Stimulated activated CD8-positive, alpha-beta memory T cell treated with anti-CD3 and anti-CD28 coated beads, Interleukin-4, amount 100 ng/mL, for 4 hours (primary cell): ENCODE measurements around the gene CLIC6.

Experiments used
- DNase-seq, 2 donors: peaks; one replicate each; pipeline ENCODE4 v3.0.0-alpha.2; 2020; ENCODE audit warnings: low read depth in 2 of 2, low spot score in 1 of 2

The CLIC6 gene

DNA sequence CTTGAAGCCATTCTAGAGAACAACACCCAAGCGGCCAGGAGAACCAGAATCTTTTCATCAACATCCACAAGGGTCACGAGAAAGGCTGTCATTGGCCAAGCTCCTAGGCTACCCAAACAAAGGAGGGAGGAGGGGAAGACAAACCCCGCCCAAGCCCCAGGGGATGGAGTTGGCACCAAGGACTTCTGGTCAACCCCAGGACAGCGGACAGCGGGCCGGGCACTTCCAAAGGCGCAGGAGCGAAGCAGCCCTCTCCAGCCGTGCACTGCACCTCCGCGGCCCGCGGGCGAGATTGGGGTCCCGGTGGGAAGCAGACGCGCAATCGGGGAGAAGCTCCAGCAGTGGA, at the start of gene CLIC6:
Gene CLIC6, plus strand, starts transcription at position 192 of the 346 bp plus-strand sequence. CDS start 395 bp downstream, outside the sequence.
- no peak for DNase-seq

DNA sequence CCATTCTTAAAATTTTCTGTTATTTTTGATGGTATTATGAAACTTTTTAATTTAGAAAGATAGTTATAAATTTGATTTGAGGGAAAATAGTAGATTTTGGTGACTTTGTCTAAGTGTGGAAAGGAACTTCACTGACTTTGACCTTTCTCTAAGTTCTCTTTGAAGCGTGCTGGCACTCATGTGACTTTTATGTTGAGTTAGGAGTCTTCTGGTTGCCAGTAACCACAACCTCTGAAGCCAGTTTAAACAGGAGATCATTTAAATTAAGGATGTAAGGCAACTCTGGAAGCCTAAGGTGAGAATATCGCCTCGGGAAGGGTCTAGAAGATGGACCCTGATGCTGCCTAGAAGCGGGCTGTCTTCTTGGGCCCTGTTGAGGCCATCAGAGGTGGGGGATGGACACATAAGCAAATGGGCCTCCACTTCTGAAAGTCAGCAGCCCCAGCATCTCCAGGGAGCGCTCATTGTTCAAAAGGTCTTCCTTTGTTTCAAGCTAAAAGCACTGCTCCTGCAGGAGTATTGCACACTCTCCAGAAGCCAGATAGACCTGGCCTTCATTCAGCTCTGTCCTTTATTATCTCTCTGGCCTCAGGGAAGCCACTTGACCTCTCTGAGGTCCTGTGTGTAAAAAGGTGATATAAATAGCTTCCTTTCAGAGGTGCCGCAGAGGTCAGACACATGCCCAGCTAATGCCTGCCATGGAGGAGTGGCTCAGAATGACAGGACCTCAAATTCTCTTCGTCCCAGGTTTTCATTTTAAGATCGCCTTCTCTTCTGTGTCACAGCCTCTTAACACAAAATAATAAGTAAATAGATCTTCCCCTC, 48.7 kb upstream of the CLIC6 start:
- no peak for DNase-seq

DNA sequence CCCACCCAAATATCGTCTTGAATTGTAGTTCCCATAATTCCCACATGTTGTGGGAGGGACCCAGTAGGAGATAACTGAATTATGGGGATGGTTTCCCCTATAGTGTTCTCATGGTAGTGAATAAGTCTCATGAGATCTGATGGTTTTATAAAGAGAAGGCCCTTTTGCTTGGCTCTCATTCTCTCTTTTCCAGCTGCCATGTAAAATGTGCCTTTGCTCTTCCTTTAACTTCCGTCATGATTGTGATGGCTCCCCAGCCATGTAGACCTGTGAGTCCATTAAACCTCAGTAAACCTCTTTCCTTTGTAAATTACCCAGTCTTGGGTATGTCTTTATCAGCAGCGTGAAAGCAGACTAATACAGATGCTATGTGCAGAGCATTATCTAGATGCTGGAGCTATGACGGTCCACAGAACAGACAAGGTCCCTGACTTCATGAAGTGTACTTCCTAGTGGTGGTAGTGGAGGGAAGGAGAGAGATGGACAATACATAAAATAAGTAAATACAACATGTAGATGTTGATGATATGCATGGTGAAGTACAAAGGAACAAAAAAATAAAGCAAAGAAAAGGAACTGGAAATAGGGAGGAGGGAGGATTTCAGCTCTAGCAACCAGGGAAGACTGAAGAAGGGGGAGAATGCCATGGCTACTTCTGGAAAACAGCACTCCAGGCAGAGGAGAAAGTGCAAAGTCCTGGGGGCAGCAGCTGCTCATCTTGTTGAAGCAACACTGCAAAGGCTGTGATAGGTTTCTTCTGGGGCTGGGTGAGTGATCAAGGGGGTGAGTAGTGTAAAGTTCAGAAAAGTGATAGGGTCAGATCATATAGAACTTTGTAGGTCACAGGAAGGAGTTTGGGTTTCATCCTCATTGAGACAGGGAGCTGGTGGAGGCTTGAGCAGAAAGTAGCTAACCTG, 47.1 kb upstream of the CLIC6 start:
- no peak for DNase-seq

DNA sequence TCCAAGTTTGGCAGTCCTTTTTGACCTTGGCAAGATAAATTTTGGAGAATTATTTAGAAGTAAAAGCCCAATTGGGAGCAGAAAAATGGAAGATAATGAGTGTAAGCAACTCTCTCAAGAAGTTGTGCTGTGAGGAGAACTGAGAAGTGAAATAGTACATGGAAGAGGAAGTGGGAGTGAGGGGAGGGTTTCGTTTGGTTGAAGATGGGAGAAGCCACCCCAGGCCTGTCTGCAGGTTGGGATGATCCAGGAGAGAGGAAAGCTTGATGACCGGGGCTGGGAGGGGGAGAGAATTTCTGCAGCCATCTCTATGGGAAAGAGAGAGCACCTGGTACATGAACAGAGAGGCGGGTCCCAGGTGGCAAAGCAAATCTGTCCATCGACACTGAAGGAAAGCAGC, 45.3 kb upstream of the CLIC6 start:
- no peak for DNase-seq

DNA sequence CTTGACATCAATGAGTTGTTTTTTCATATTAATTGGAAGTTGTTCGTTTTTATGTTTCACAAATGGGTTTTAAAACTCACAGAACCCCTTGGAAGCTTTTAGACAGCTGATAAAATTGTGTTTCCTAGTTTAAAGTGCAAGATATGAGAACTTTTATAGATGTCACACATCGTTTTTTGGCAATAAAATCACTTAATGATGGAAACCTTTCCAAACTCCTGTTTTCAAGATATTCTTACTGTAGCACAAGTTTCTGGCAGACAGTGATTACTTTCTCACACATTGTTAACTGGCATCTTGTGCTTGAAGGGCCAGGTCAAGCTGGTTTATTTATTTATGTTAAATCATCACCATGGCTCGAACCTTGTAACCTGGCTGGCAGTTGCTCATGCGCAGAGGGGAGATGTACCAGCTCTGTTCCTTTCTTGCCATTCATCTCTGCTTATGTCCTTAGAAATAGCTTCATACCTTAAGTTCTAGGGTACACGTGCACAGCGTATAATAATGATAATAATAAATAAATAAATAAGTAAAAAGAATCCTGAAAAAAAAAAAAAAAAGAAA, 43.7 kb upstream of the CLIC6 start:
- DNase-seq = no peak

DNA sequence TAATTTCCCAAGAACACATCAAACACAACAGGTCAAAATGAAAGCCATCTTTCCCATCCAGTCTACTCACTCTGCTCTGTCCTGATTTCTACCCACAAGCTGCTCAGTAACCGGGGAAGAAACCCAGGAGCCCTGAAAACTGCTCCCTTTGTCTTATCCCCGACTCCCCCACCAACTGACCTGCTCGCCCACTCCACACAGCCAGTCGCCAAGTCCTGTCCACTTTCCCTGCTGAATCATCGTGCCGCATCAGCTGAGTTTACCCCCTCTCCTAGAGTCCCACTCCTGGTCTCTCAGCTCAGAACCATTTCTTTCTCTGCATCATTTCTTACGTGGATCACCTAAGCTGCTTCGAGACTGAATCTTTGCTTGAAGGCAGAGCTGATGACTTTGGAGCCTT, 42.7 kb upstream of the CLIC6 start:
- no peak for DNase-seq

DNA sequence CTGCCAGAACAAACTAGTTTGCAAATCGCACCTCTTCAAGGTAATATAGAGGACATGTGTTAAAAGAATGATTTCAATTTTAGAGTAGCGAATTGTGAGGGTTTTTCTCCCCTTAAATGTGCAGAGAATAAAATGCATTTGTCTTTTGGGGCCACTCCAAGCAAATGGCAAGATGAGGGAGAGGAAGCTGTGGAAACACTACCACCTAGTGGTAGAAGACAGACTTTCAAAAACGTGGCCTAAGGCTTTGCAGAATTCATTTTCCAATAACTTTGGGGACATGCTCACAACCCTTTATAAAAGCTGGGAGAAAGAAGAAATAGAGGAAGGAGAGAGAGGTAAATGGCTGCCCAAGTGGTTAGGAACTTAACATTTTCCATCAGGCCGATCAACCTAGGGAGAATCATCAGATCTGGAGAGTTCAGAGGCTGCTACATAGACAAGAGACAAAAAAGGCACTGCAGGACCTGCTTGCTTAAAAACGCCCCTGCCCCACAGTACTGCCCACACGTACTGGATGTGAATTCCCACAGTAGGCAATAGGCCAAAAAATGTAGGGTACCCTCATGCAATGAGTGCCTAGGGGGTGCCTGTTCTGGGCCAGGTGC, 38.2 kb upstream of the CLIC6 start:
- DNase-seq = no peak

DNA sequence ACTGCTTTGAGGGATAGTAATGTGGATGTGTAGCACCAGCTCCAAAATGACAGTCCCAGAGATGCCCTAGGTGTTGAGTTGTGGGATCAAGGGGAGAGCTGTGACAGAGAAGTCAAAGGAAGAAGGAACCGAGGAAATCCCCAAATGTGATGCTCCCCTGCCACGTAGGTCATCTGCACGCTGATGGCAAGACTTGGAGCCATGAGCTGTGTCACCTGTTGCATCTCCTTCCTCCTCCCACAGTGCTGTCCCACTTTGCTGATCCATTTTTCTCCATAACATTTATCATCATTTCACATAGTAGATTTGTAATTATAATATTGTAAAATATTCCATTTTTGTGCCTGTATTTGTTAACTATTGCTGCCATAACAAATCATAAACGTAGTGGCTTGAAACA, 36.3 kb upstream of the CLIC6 start:
- no peak for DNase-seq

DNA sequence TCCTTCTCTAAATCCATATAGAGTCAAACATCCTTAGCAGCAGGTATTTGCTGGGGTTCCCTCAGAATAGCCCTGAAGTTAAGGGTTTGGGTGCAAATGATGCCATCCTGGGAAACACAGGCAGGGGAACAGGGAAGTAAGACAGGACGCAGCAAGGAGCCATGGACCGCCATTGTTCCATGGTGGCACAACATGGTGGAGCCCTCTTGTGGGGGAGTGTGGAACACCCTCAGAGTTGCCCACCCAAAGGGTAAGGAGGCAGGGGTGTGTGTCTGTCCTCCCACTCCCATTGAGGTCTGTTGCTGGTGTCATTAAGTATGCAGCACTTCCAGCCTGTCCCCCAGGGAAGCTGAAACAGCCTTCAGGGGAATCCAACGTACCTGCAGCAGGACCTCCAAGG, 33.5 kb upstream of the CLIC6 start:
- no peak for DNase-seq

DNA sequence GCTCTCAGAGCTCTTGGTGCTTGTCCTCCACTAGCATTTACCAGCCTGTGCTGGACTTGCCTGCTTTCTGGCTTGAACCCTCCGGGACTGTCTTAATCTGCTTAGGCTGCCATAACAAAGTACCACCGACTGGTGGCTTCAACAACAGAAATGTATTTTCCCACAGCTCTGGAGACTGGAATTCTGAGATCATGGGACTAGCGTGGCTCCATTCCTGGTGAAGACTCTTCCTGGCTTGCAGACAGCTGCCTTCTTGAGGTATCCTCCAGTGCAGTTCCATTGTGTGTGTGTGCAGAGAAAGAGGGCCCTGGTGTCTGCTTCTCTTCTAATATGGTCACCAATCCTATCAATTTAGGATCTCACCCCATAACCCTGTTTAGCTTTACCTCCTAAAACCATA, 31.8 kb upstream of the CLIC6 start:
- no peak for DNase-seq

DNA sequence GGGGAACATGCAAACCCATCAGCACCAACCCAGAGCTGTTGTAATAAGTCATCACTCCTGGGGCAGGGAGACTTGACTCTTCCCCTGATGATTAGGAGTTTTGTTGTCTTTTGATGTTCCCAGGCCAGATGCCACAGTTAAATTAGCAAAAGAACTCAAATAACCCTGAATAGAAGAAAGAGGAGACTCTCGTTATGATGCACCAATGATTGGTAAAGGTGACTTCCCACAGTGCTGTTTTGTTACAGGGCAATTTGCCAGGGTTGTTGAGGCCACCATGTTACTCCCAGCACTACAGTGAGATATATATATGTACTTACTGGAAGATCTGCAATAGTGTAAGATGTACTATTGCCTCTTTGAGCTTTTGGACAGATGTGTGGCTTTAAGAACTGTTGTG, 29.5 kb upstream of the CLIC6 start:
- DNase-seq = no peak

DNA sequence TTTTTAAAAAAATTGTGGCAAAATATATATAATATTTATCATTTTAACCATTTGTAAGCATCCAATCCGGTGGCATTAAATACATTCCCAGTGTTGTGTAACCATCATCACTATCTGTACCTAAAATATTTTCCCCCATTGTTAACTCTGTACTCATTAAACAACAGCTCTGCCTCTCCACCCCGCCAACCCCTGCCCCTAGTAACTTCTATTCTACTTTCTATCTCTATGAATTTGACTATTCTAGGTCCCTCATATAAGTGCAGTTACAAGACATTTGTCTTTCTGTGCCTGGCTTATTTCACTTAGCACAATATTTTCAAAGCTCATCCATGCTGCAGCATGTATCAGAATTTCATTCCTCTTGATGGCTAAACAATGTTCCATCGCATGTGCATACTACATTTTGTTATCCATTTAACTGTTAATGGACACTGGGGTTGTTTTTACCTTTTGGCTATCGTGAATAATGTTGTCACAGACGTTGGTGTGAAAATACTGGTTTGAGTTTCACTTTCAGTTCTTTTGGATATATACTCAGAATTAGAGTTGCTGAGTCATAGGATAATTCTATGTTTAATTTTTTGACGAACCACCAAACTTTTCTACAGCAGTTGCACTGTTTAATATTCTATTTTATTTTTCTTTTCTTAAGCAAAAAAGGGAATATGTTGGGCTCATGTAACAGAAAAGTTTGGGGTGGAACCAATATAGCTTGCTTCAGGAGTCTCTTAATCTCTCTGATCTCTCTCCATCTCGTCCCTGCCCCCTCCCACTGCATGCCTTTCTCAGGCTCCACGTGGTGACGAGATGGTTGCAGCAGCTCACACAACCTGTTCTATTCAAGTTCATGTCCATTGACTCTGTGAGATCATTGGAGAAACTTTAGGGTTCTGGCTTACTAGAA, 28.7 kb upstream of the CLIC6 start:
- no peak for DNase-seq

DNA sequence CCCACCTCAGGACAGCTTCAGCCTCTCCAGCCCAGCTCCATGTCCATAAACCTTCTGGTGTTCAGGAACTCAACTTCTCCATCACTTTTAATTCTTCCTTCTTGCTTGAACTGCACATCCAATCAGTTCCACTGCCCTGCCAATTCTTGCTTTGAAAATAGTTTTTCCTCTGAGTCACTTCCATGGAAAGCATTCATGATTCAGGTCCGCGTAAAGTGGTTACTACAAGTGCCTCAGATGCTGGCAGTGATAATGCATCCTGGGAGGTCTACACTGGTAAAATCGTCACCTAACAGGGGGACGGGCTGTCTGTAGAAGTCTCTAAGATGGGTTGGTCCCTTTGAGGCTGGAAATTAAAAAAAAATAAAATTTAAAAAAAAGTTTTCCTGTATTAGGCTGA, 27.9 kb upstream of the CLIC6 start:
- no peak for DNase-seq

DNA sequence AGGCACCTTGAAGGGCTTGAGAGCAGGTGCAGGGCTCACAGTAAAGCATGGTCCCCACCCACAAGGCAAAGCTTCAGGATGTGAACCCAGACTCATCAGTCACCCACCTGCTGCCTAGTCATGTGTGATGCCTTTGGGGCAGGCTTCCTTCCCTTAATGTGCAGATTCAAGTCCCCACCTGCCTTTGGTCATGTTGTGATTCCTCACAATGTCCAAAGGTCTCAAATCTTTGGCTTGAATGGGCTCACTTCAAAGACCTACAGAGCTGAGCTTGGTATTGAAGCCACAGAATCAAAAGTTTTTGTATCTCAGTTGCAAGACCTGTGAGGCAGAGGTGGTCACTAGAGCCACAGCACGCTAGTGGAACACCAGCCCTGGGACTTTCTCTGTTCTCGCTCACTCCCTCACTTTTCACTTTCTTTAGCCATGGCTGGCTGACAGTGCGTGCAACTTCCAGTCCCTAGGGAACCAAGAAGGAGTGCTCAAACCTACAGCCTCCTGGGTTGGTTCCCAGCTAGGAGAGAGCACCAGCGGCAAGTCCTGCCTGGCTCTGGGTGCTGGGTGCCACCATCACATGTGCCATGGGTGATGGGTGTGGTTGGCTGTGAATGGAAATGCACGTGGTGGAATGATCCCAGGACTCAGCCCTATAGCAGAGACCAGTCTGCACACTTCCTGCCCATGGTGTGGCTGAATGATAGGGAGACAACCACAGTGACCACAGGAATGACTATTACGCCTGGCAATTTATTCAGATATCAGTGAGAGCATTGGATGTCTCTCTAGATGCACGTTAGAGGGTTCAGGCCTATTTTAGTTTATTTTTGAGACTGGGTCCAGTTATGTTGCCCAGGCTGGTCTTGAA, 26.4 kb upstream of the CLIC6 start:
- DNase-seq = no peak

DNA sequence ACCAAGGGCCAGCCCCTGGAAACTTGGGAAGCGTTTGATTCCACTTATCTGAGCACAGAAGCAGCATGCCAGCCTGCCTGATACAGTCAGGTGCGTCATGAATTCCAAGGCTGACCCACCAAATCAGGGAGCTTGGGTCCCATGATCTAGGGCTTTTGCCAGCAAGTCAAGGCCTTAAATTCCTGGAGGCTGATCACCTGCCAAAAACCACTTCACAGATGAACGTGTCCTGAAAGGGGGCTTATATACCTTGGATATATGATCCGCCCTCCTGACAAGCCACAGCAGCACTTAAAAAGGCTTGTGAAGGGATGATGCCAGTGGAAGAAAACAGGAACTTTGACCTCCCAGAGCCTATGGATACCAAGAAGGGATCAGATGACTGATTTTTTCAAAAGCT, 24.0 kb upstream of the CLIC6 start:
- DNase-seq = no peak

DNA sequence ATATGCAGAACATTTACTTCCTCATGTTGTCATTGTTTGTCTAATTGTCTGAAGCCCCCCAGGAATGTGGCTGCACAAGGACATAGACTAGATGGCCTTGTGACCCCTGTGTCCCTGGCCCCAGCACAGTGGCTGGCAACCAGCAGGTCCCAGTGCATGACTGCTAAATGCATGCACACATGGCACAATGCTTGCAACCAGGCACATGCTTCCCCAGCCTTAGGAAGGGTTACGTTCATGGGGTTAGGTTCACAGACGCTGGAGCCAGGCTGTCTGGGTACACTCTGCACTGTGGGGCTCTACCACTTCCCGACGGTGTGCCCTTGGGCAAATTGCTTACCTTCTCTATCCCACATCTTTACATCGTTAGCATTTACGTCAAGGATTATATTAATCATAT, 21.2 kb upstream of the CLIC6 start:
- no peak for DNase-seq

DNA sequence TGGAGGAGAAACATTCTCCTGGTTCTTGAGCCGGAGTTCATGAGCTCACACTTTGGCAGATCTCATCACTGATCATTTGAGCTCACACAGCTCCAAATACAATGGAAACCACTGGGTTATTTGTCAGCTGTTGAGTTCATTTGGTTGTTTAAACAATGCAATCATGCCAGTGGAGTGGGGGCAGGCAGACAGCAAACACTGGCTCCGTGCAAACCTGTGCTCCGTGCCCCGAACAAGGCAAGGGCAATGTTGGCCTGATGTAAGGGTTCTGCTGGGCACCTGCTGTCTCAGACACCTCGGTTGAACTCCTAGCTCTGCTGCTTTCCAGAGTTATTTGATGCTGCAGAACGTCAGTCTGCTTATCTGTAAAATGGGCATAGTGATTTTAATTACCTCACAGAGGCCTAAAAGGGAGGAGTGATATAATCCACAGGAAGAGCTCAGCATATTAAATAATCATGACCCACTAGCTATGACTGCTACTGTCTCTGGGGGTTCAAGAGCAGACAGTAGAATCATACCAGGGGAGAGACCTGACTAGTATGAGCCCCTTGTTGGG, 20.0 kb upstream of the CLIC6 start:
- DNase-seq = no peak

DNA sequence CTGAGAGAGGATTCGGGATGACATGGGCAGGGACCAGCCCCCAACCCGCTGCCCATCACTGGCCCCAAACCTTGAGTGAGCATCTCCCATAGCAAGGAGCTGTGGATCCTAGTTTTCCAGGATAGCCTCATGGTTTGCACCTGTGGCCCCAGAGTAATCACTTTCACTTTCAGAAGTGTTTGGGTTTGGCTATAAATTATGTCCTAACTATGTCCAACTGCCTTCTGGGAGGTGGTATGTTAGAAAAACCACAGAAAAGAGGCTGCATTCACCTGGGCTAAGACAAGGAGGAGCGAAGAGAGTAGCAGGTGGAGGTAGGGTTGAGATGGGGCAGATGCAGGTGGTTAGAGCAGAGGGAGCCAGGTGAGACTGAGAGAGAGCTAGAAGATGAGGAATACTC, 19.4 kb upstream of the CLIC6 start:
- no peak for DNase-seq

DNA sequence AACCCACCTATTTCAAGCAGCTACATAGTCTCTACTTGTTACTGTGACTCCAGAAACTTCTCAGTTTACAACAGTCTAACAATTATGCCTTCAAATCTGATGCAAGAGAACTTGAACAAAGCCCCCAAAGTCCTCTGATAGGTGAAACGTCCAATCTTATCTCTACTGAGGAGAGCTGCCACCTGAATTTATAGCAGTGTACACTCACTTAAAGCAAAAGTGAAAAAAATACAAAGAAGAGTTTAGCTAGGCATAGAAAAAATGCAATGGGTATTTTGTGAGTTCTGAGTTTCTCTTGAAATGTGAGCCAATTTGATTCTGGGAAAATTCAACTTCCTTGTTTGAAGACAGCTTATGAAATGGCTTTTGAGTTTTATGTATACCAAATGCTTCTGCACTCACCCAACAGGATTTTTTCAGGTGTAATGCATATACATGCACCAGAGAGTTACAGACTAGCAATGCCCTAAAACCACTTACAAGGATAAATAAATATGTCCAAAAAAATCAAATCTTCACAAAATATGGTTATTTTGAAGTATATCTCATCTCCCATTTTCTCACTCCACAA, 17.8 kb upstream of the CLIC6 start:
- no peak for DNase-seq
